GM23338 (cell line): Measurements from ENCODE around the gene ENOX1. TPM values are rescaled to one million over a fixed set of nuclear protein-coding genes. Genes with fewer than 3 reads are reported as not detected.

Experiments
- ATAC-seq: fragments of 200-7000 bp; cut with Tn5 transposase; 3 replicates; pipeline ENCODE4 v1.9.1; 2020
- DNase-seq: peaks from one replicate; pipeline ENCODE4 v3.0.0-alpha.2; 2015; ENCODE audit warnings: low spot score
- H2AFZ ChIP-seq: fragments of 200-600 bp; sonication (generic); 2 replicates; pipeline ENCODE4 v1.8.0; 2016; ENCODE audit warnings: antibody characterized with exemption, mild to moderate bottlenecking, moderate library complexity
- H3F3A ChIP-seq: fragments of 200-600 bp; sonication (generic); replicated peaks from 2 replicates; pipeline ENCODE4 v1.8.0; 2017; ENCODE audit warnings: antibody characterized with exemption, mixed run types, low read depth
- H3K27ac ChIP-seq: fragments of 200-600 bp; sonication (generic); 2 replicates; pipeline ENCODE4 v1.6.1; 2016; ENCODE audit warnings: low read depth
- H3K27me3 ChIP-seq: fragments of 200-600 bp; sonication (generic); 2 replicates; pipeline ENCODE4 v1.8.0; 2016; ENCODE audit warnings: mild to moderate bottlenecking, mixed run types, moderate library complexity; ENCODE audit not compliant: insufficient read depth
- H3K36me3 ChIP-seq: fragments of 200-600 bp; sonication (generic); 2 replicates; pipeline ENCODE4 v1.8.0; 2016; ENCODE audit warnings: mild to moderate bottlenecking; ENCODE audit not compliant: insufficient read depth
- H3K4me1 ChIP-seq: fragments of 200-600 bp; sonication (generic); 2 replicates; pipeline ENCODE4 v1.8.0; 2016; ENCODE audit warnings: mild to moderate bottlenecking, moderate library complexity; ENCODE audit not compliant: insufficient read depth
- H3K4me2 ChIP-seq: fragments of 200-600 bp; sonication (generic); 2 replicates; pipeline ENCODE4 v1.7.1; 2017; ENCODE audit warnings: mixed run types
- H3K4me3 ChIP-seq: fragments of 200-600 bp; sonication (generic); 2 replicates; pipeline ENCODE4 v1.6.1; 2016; ENCODE audit warnings: mixed run types
- H3K79me2 ChIP-seq: fragments of 200-600 bp; sonication (generic); replicated peaks from 2 replicates; pipeline ENCODE4 v1.8.0; 2017; ENCODE audit warnings: mild to moderate bottlenecking; ENCODE audit not compliant: insufficient read depth
- H3K9me2 ChIP-seq: fragments of 200-600 bp; sonication (generic); 2 replicates; pipeline ENCODE4 v1.8.0; 2017; ENCODE audit not compliant: insufficient read depth
- H4K20me1 ChIP-seq: fragments of 200-600 bp; sonication (generic); replicated peaks from 2 replicates; pipeline ENCODE4 v1.8.0; 2017; ENCODE audit warnings: mild to moderate bottlenecking; ENCODE audit not compliant: insufficient read depth
- H3K27ac Mint-ChIP-seq: 2 replicates; pipeline ENCODE4 v1.8.0; 2020; ENCODE audit warnings: inconsistent platforms, mild to moderate bottlenecking, moderate library complexity, mixed read lengths
- H3K27me3 Mint-ChIP-seq: 3 replicates; pipeline ENCODE4 v1.8.0; 2022; ENCODE audit warnings: low read depth, mild to moderate bottlenecking, moderate library complexity, mixed read lengths, inconsistent platforms; ENCODE audit not compliant: insufficient read depth, poor library complexity
- H3K36me3 Mint-ChIP-seq: 3 replicates; pipeline ENCODE4 v1.8.0; 2021; ENCODE audit warnings: low read depth, mild to moderate bottlenecking, inconsistent platforms, moderate library complexity, mixed read lengths
- H3K4me1 Mint-ChIP-seq: 3 replicates; pipeline ENCODE4 v1.8.0; 2020; ENCODE audit warnings: mild to moderate bottlenecking, inconsistent platforms, mixed read lengths
- H3K4me3 Mint-ChIP-seq: 3 replicates; pipeline ENCODE4 v1.8.0; 2021; ENCODE audit warnings: moderate library complexity, mild to moderate bottlenecking, inconsistent platforms, mixed read lengths
- H3K9me3 Mint-ChIP-seq: 3 replicates; pipeline ENCODE4 v1.8.0; 2020; ENCODE audit warnings: moderate library complexity, mild to moderate bottlenecking, inconsistent platforms, mixed read lengths
- JUNB ChIP-seq: IDR thresholded peaks from one replicate; pipeline ENCODE4 v1.6.1; 2016; ENCODE audit warnings: antibody characterized with exemption; ENCODE audit not compliant: unreplicated experiment
- ZNF114 ChIP-seq: fragments of 250-450 bp; sonication (Bioruptor Pico); IDR thresholded peaks from 2 replicates; pipeline ENCODE4 v1.5.0; 2020; ENCODE audit warnings: mild to moderate bottlenecking, moderate library complexity
- polyA plus RNA-seq: library from polyadenylated mRNA; unstranded; fragments of >200 nt; fragmentation: Nextera tagmentation; extraction: Ambion mirVana; gene quantifications from 2 replicates; pipeline ENCODE4 v1.2.1, GENCODE V29; 2016
- total RNA-seq: library from RNA; depleted of rRNA; stranded (reverse); fragments of >200 nt; shearing (Covaris generic); gene quantifications from 2 replicates; pipeline ENCODE4 v1.2.3, GENCODE V29; 2014
- TF ChIP-seq, protein P1 (sequence below): IDR thresholded peaks from 2 replicates; pipeline ENCODE4 v1.6.1; 2016; ENCODE audit warnings: antibody characterized with exemption
- TF ChIP-seq, protein P2 (sequence below): fragments of 250-450 bp; sonication (Bioruptor Pico); IDR thresholded peaks from 2 replicates; pipeline ENCODE4 v1.5.0; 2020; ENCODE audit warnings: mild to moderate bottlenecking, moderate library complexity
- TF ChIP-seq, protein P3 (sequence below): IDR thresholded peaks from one replicate; pipeline ENCODE4 v1.6.1; 2018; ENCODE audit warnings: antibody characterized with exemption; ENCODE audit not compliant: unreplicated experiment

ENOX1 gene
- total and polyA plus RNA-seq, 2 experiments from 2014 or later, result 0.66 to 0.81 TPM

DNA sequence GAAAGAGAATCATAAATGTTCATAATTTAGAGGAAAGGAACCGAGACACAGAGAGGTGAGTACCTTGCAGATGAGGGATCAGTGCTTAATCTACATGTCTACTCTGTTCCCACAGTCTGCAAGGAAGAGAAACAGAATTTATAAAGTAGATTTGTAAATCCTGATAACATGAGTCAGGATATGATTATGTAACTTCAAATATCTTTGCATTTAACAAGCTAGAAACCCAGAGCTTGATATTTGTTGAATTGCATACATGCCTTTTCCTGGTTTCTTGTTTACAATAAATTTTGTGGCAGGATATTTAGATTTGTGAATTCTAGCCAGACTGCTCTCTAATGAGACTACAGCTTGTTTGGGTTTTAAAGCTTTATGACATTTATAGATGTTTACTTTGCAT is 219.2 kb downstream of the ENOX1 start:
- H3K9me3 Mint-ChIP-seq, result no peaks in the 10 kb centered on the region

More for the DNA sequence above, 219.2 kb downstream of the ENOX1 start:
- H3K4me3 ChIP-seq, result no peak overlapping the region
- H4K20me1 ChIP-seq, result no peaks in the 10 kb centered on the region
- no peaks in the 10 kb centered on the region for H3K79me2 ChIP-seq
- H3K36me3 ChIP-seq, result no peaks in the 10 kb centered on the region
- H3F3A ChIP-seq, result no peaks in the 10 kb centered on the region
- Mint-ChIP-seq H3K27me3 (no peaks in the 10 kb centered on the region), H3K4me3 (no peak overlapping the region), H3K27ac (no peak overlapping the region), H3K4me1 (peaks cover 3% of the 10 kb centered on the region), H3K36me3 (no peaks in the 10 kb centered on the region)
- no peak for ATAC-seq
- no peaks in the 10 kb centered on the region for H3K4me1 ChIP-seq
- H3K27ac ChIP-seq, result no peak overlapping the region
- no peaks in the 10 kb centered on the region for H3K9me2 ChIP-seq
- H2AFZ ChIP-seq, result no peak overlapping the region
- TF ChIP-seq, protein P1, sequence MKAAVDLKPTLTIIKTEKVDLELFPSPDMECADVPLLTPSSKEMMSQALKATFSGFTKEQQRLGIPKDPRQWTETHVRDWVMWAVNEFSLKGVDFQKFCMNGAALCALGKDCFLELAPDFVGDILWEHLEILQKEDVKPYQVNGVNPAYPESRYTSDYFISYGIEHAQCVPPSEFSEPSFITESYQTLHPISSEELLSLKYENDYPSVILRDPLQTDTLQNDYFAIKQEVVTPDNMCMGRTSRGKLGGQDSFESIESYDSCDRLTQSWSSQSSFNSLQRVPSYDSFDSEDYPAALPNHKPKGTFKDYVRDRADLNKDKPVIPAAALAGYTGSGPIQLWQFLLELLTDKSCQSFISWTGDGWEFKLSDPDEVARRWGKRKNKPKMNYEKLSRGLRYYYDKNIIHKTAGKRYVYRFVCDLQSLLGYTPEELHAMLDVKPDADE, result no peak
- TF ChIP-seq, protein P2, sequence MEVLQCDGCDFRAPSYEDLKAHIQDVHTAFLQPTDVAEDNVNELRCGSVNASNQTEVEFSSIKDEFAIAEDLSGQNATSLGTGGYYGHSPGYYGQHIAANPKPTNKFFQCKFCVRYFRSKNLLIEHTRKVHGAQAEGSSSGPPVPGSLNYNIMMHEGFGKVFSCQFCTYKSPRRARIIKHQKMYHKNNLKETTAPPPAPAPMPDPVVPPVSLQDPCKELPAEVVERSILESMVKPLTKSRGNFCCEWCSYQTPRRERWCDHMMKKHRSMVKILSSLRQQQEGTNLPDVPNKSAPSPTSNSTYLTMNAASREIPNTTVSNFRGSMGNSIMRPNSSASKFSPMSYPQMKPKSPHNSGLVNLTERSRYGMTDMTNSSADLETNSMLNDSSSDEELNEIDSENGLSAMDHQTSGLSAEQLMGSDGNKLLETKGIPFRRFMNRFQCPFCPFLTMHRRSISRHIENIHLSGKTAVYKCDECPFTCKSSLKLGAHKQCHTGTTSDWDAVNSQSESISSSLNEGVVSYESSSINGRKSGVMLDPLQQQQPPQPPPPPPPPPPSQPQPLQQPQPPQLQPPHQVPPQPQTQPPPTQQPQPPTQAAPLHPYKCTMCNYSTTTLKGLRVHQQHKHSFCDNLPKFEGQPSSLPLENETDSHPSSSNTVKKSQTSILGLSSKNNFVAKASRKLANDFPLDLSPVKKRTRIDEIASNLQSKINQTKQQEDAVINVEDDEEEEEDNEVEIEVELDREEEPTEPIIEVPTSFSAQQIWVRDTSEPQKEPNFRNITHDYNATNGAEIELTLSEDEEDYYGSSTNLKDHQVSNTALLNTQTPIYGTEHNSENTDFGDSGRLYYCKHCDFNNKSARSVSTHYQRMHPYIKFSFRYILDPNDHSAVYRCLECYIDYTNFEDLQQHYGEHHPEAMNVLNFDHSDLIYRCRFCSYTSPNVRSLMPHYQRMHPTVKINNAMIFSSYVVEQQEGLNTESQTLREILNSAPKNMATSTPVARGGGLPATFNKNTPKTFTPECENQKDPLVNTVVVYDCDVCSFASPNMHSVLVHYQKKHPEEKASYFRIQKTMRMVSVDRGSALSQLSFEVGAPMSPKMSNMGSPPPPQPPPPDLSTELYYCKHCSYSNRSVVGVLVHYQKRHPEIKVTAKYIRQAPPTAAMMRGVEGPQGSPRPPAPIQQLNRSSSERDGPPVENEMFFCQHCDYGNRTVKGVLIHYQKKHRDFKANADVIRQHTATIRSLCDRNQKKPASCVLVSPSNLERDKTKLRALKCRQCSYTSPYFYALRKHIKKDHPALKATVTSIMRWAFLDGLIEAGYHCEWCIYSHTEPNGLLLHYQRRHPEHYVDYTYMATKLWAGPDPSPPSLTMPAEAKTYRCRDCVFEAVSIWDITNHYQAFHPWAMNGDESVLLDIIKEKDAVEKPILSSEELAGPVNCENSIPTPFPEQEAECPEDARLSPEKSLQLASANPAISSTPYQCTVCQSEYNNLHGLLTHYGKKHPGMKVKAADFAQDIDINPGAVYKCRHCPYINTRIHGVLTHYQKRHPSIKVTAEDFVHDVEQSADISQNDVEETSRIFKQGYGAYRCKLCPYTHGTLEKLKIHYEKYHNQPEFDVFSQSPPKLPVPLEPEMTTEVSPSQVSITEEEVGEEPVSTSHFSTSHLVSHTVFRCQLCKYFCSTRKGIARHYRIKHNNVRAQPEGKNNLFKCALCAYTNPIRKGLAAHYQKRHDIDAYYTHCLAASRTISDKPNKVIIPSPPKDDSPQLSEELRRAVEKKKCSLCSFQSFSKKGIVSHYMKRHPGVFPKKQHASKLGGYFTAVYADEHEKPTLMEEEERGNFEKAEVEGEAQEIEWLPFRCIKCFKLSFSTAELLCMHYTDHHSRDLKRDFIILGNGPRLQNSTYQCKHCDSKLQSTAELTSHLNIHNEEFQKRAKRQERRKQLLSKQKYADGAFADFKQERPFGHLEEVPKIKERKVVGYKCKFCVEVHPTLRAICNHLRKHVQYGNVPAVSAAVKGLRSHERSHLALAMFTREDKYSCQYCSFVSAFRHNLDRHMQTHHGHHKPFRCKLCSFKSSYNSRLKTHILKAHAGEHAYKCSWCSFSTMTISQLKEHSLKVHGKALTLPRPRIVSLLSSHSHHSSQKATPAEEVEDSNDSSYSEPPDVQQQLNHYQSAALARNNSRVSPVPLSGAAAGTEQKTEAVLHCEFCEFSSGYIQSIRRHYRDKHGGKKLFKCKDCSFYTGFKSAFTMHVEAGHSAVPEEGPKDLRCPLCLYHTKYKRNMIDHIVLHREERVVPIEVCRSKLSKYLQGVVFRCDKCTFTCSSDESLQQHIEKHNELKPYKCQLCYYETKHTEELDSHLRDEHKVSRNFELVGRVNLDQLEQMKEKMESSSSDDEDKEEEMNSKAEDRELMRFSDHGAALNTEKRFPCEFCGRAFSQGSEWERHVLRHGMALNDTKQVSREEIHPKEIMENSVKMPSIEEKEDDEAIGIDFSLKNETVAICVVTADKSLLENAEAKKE (CRISPR knock-in tag), result no peak
- TF ChIP-seq, protein P3, sequence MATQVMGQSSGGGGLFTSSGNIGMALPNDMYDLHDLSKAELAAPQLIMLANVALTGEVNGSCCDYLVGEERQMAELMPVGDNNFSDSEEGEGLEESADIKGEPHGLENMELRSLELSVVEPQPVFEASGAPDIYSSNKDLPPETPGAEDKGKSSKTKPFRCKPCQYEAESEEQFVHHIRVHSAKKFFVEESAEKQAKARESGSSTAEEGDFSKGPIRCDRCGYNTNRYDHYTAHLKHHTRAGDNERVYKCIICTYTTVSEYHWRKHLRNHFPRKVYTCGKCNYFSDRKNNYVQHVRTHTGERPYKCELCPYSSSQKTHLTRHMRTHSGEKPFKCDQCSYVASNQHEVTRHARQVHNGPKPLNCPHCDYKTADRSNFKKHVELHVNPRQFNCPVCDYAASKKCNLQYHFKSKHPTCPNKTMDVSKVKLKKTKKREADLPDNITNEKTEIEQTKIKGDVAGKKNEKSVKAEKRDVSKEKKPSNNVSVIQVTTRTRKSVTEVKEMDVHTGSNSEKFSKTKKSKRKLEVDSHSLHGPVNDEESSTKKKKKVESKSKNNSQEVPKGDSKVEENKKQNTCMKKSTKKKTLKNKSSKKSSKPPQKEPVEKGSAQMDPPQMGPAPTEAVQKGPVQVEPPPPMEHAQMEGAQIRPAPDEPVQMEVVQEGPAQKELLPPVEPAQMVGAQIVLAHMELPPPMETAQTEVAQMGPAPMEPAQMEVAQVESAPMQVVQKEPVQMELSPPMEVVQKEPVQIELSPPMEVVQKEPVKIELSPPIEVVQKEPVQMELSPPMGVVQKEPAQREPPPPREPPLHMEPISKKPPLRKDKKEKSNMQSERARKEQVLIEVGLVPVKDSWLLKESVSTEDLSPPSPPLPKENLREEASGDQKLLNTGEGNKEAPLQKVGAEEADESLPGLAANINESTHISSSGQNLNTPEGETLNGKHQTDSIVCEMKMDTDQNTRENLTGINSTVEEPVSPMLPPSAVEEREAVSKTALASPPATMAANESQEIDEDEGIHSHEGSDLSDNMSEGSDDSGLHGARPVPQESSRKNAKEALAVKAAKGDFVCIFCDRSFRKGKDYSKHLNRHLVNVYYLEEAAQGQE, result no peak
- TF ChIP-seq JUNB (no peak), ZNF114 (CRISPR knock-in tag) (no peak)
- H3K4me2 ChIP-seq, result no peak overlapping the region
- DNase-seq, result no peak
- H3K27me3 ChIP-seq, result no peaks in the 10 kb centered on the region
